Measurements from ENCODE around the gene B3GNT5.

B3GNT5 gene

DNA sequence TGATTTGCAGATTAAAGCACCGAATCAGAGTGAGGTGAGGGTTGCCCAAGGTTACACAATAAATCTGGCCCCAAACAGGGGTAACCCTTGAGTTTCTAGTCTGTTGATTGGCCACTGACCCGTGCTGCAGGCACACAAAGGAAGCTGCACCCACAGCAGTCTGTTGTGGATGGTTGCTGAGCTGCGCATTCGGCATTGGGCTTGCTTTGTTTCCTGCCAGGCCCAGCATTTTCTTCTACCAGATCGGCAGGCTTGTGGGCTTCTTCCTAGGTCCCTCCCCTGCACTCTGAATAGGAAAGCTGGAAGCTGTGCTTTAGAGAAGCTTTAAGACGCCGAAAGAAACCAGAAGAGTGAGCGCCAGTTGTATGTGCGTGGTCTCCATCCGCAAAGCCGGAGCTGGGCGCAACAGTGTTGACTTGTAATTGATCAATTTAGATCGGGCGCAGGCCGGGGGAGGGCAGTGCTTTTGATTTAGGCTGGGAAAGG is 12.1 kb downstream of the B3GNT5 start:
- Mint-ChIP-seq H3K4me1 (peaks cover 2% of the 10 kb centered on the region), H3K27ac (no peak overlapping the region), H3K36me3 (no peaks in the 10 kb centered on the region), H3K4me3 (no peak overlapping the region), H3K9me3 (no peaks in the 10 kb centered on the region), H3K27me3 (no peaks in the 10 kb centered on the region)
- CTCF ChIA-PET: interaction anchor here (0.7 to 1.9 kb wide), 4 partner anchors 10 to 143 kb away, joined by 3 to 5 read pairs (median 3); no protein-coding TSS in a partner anchor
- no peak for DNase-seq

DNA sequence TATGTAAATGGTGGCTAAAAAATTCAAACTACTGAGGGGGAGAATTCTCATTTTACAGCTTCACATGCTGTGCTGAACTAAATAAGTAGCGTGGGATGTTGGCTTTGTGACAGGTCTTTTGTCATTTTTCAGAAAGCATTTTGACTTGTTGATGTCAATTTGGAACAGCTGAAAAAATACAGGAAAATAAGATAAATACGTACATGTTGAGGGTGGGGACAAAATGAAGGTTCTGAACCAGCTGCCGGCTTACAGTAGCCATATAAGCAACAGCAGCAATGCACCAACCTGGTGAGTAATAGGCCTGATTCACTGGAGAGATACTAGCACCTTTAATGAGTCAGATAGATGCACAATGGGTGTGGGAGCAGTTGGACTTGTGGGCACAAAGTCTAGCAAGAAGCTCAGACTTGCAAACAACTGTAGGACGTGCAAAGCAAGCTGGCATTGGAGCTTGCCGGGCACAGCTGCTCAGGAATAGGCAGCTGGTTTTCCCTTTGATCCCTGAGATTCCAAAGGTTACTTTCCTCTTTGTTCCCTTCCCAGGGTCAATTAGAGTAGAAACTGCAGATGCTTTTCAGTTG is 12.9 kb downstream of the B3GNT5 start:
- H3K4me1 Mint-ChIP-seq: peaks cover 2% of the 10 kb centered on the region

DNA sequence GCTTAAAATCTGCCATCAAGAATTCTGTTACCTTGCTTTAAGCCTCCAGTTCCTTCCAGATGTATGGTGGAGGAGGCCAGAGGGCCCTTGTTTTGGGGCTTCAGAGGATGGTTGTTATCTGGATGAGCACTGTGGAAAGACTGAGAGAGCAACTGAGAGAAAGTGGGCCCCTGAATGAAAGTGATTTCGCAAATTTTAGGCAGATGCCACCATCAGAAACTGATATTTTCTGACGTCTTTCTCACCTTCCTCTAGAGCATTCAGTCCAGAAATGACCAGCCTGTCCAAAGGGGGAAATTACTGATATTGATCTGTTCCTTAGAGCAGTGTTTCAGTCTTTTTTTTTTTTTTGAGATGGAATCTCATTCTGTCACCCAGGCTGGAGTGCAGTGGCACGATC is 13.4 kb downstream of the B3GNT5 start:
- CTCF ChIA-PET: interaction anchor here (1.3 to 1.4 kb wide), 2 partner anchors 9 to 12 kb away, joined by 3 read pairs; no protein-coding TSS in a partner anchor
- no peaks in the 10 kb centered on the region for H3K9me3 Mint-ChIP-seq
- H3K4me1 Mint-ChIP-seq: peaks cover 2% of the 10 kb centered on the region
- no peaks in the 10 kb centered on the region for H3K27me3 Mint-ChIP-seq
- H3K4me3 Mint-ChIP-seq: no peak overlapping the region
- DNase-seq: no peak
- H3K27ac Mint-ChIP-seq: no peak overlapping the region
- H3K36me3 Mint-ChIP-seq: no peaks in the 10 kb centered on the region

More for the DNA sequence above, 12.9 kb downstream of the B3GNT5 start:
- no peak for DNase-seq
- Mint-ChIP-seq H3K27ac (no peak overlapping the region), H3K36me3 (no peaks in the 10 kb centered on the region), H3K27me3 (no peaks in the 10 kb centered on the region), H3K9me3 (no peaks in the 10 kb centered on the region), H3K4me3 (no peak overlapping the region)
- CTCF ChIA-PET: interaction anchor here (0.7 to 1.9 kb wide), 4 partner anchors 9 to 143 kb away, joined by 3 to 5 read pairs (median 3); no protein-coding TSS in a partner anchor

DNA sequence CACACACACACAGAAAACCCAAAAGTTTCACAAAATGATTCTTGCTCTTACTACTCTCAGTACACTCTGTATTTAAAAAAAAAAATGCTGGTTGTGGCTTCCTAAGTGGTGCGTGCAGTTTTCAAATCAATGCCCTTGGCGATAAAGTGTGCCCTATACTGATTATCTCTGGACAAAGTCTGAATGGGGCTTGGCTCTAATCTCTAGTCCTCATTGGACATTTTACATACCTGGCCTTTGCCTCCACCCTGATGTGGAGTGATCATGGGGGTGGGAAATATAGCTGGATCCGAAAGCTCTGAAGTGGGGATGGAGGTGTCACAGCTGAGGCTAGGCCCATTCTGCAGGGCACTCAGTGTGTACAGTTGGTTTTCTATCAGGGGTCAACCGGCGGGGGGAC is 14.1 kb downstream of the B3GNT5 start:
- Mint-ChIP-seq H3K27ac (no peak overlapping the region), H3K4me3 (no peak overlapping the region), H3K27me3 (no peaks in the 10 kb centered on the region), H3K4me1 (peaks cover 2% of the 10 kb centered on the region), H3K36me3 (no peaks in the 10 kb centered on the region), H3K9me3 (no peaks in the 10 kb centered on the region)
- CTCF ChIA-PET: no interaction called here
- DNase-seq: no peak

DNA sequence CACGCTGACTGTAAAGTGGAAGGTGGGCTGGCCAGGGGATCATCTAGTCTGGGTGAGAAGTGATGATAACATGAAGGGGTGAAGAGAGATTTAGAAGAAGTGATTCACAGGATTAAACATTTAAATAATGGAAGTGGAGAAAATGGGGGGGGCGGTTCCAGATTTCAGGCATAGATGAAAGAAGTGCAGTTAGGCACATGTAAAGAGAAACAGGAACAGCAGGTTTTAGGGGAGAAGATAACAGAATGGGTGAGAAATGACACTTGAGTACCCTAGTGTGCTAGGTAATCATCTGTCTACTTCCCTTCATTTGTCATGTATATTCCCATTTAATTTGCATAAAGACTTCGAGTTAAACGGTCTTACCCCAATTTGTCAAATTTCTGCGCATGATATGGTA is 15.3 kb downstream of the B3GNT5 start:
- no peaks in the 10 kb centered on the region for H3K27me3 Mint-ChIP-seq
- H3K27ac Mint-ChIP-seq: no peak overlapping the region
- H3K36me3 Mint-ChIP-seq: no peaks in the 10 kb centered on the region
- DNase-seq: no peak
- H3K9me3 Mint-ChIP-seq: no peaks in the 10 kb centered on the region
- CTCF ChIA-PET: no interaction called here
- H3K4me3 Mint-ChIP-seq: no peak overlapping the region
- peaks cover 5% of the 10 kb centered on the region for H3K4me1 Mint-ChIP-seq

DNA sequence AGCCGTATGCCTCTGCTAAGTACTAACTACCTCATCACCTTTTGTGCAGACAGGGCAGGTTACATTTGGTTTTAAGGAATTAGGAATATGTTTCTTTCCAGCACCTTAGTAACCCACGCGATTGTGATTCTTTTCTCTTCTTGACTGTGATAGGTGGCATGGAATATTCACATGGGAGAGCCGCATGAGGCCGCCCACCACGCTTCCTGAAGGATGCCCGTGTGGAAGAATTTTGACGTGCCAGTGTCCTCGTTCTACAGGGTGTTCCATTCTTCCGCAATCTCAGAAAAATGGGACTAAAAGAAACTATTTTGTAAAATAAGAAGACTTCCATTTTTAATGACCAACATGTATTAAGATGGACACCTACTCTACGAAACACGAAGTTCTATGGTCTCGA is 16.3 kb downstream of the B3GNT5 start:
- H3K4me1 Mint-ChIP-seq: peaks cover 5% of the 10 kb centered on the region
- no peak overlapping the region for H3K4me3 Mint-ChIP-seq
- H3K27ac Mint-ChIP-seq: no peak overlapping the region
- no peak for DNase-seq
- H3K9me3 Mint-ChIP-seq: no peaks in the 10 kb centered on the region
- CTCF ChIA-PET: no interaction called here
- H3K27me3 Mint-ChIP-seq: no peaks in the 10 kb centered on the region
- H3K36me3 Mint-ChIP-seq: no peaks in the 10 kb centered on the region

DNA sequence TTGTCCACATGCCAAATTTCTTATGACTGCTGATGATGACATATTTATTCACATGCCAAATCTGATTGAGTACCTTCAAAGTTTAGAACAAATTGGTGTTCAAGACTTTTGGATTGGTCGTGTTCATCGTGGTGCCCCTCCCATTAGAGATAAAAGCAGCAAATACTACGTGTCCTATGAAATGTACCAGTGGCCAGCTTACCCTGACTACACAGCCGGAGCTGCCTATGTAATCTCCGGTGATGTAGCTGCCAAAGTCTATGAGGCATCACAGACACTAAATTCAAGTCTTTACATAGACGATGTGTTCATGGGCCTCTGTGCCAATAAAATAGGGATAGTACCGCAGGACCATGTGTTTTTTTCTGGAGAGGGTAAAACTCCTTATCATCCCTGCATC is 17.3 kb downstream of the B3GNT5 start:
- CTCF ChIA-PET: no interaction called here
- no peak for DNase-seq
- Mint-ChIP-seq H3K36me3 (no peaks in the 10 kb centered on the region), H3K9me3 (no peaks in the 10 kb centered on the region), H3K27me3 (no peaks in the 10 kb centered on the region), H3K4me1 (peaks cover 5% of the 10 kb centered on the region), H3K27ac (no peak overlapping the region), H3K4me3 (no peak overlapping the region)

DNA sequence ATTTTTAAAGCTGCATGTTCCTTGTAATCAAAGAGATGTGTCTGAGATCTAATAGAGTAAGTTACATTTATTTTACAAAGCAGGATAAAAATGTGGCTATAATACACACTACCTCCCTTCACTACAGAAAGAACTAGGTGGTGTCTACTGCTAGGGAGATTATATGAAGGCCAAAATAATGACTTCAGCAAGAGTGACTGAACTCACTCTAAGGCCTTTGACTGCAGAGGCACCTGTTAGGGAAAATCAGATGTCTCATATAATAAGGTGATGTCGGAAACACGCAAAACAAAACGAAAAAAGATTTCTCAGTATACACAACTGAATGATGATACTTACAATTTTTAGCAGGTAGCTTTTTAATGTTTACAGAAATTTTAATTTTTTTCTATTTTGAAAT is 19.1 kb downstream of the B3GNT5 start:
- Mint-ChIP-seq H3K27me3 (no peaks in the 10 kb centered on the region), H3K27ac (no peak overlapping the region), H3K4me3 (no peak overlapping the region), H3K4me1 (peaks cover 3% of the 10 kb centered on the region), H3K36me3 (no peaks in the 10 kb centered on the region), H3K9me3 (no peaks in the 10 kb centered on the region)
- CTCF ChIA-PET: no interaction called here
- no peak for DNase-seq

DNA sequence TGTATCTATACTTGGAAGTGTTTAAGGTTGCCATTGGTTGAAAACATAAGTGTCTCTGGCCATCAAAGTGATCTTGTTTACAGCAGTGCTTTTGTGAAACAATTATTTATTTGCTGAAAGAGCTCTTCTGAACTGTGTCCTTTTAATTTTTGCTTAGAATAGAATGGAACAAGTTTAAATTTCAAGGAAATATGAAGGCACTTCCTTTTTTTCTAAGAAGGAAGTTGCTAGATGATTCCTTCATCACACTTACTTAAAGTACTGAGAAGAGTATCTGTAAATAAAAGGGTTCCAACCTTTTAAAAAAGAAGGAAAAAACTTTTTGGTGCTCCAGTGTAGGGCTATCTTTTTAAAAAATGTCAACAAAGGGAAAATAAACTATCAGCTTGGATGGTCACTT is 19.7 kb downstream of the B3GNT5 start:
- Mint-ChIP-seq H3K4me3 (no peak overlapping the region), H3K36me3 (no peaks in the 10 kb centered on the region), H3K27ac (no peak overlapping the region), H3K9me3 (no peaks in the 10 kb centered on the region), H3K4me1 (peaks cover 3% of the 10 kb centered on the region), H3K27me3 (no peaks in the 10 kb centered on the region)
- DNase-seq: no peak
- CTCF ChIA-PET: no interaction called here

DNA sequence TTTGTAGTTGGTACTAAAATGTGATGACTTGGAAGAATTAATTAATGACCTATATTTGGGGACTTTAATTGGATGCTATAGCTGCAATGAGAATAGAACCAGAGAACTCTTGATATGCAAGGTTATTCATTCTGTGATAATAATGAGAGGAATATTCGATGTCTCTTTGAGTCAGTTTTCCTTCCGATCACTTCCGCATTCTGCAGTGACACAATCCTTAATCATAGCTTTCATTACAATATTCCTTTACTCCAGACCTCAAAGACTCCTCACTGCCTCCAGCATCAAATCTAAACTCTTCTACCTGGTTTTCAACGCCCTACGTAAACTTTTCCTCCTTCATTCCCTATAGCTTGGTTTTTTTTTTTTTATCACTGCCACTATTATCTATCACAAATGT is 21.6 kb downstream of the B3GNT5 start:
- H3K27ac Mint-ChIP-seq: no peak overlapping the region
- no peaks in the 10 kb centered on the region for H3K36me3 Mint-ChIP-seq
- DNase-seq: no peak
- H3K4me3 Mint-ChIP-seq: no peak overlapping the region
- peaks cover 3% of the 10 kb centered on the region for H3K4me1 Mint-ChIP-seq
- CTCF ChIA-PET: interaction anchor here (1.5 kb wide), 1 partner anchor 108 kb away, joined by 4 read pairs; no protein-coding TSS in a partner anchor
- H3K9me3 Mint-ChIP-seq: no peaks in the 10 kb centered on the region
- H3K27me3 Mint-ChIP-seq: no peaks in the 10 kb centered on the region

DNA sequence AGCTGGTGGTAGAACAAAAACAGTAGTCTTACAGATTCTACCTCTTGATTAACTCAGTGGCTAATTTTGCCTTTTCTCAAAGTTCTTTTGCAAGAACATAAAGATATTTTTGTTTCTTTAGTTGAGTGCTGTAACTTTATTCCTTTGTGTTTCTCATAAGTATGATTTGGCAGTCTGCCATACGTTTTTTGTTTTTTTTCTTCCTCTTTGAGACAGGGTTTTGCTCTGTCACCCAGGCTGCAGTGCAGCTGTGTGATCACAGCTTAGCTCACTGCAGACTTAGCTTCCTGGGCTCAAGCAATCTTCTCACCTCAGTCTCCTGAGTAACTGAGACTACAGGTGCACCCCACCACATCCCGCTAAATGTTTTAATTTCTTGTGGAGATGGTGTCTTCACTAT is 22.4 kb downstream of the B3GNT5 start:
- Mint-ChIP-seq H3K27me3 (no peaks in the 10 kb centered on the region), H3K36me3 (no peaks in the 10 kb centered on the region), H3K9me3 (no peaks in the 10 kb centered on the region), H3K4me1 (peaks cover 3% of the 10 kb centered on the region), H3K27ac (no peak overlapping the region), H3K4me3 (no peak overlapping the region)
- DNase-seq: no peak
- CTCF ChIA-PET: interaction anchor here (0.8 to 1.5 kb wide), 2 partner anchors 10 to 107 kb away, joined by 3 to 4 read pairs; no protein-coding TSS in a partner anchor

DNA sequence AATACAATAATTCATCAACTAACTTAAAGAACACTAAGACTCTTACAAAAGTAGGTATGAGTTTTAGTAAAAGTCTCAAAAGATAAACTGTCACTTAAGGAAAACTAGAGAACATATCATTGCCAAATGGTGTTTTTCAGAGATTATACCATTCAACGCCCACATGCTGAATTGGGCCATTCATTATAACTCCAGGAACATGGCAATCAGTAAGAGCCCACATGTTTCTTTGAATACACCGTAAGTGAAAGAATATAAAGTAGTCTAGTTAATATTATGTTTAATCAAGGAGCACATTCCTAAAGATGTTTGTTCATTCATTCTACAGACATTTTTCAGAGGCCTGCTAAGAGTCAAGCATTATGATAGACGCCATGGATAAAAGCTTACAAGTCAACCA is 22.9 kb downstream of the B3GNT5 start:
- CTCF ChIA-PET: interaction anchor here (1.5 kb wide), 1 partner anchor 107 kb away, joined by 4 read pairs; no protein-coding TSS in a partner anchor
- Mint-ChIP-seq H3K27me3 (no peaks in the 10 kb centered on the region), H3K4me1 (peaks cover 3% of the 10 kb centered on the region)

DNA sequence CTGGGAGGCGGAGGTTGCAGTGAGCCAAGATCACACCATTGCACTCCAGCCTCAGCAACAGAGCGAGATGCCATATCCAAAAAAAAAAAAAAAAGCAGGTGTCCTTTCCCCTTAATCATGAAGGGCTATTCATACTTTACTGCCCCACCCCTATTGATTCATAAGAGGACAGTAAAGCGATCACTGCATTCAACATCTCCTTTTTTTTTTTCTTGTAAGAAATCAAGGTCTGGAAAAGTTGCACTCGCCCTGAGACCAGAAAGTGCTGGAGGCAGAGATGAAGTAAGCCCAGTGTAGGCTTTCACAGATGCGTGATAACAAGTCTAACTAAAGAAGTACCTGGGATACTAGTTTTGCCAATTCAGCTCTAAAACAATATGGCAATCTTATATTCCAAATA is 24.2 kb downstream of the B3GNT5 start:
- no peaks in the 10 kb centered on the region for H3K36me3 Mint-ChIP-seq
- no peak overlapping the region for H3K27ac Mint-ChIP-seq
- H3K27me3 Mint-ChIP-seq: no peaks in the 10 kb centered on the region
- H3K4me3 Mint-ChIP-seq: no peak overlapping the region
- CTCF ChIA-PET: no interaction called here
- no peaks in the 10 kb centered on the region for H3K9me3 Mint-ChIP-seq
- H3K4me1 Mint-ChIP-seq: peaks cover 3% of the 10 kb centered on the region
- no peak for DNase-seq

More for the DNA sequence above, 22.9 kb downstream of the B3GNT5 start:
- DNase-seq: no peak
- H3K36me3 Mint-ChIP-seq: no peaks in the 10 kb centered on the region
- no peaks in the 10 kb centered on the region for H3K9me3 Mint-ChIP-seq
- H3K27ac Mint-ChIP-seq: no peak overlapping the region
- no peak overlapping the region for H3K4me3 Mint-ChIP-seq

DNA sequence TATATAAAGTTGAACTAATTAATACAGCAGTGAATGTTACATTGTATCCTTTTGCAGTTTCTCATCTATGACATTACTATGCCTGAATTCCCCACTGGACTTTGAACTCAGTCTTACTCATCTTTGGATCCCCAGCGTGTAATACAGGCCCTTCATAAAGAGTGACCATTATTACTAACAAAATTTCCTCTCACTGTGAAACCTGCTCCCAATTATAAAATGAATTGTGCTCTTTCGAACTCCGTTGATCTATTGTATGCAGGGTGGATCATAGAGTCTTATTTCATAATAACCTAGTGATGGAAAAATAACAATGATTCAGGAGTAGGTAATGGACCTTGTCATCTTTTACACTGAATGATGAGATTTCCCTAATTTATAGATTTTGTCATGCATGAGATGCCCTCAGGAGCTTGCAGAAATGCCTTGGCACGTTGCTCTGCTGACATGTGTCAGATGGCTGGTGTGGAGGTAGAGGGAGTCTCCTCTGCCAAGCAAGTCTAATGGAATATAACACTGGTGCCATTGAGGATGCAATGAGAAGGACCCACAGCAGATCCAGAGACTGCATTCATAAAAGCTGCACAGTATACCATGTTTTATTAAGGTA is 25.5 kb downstream of the B3GNT5 start:
- no peaks in the 10 kb centered on the region for H3K4me1 Mint-ChIP-seq
- no peaks in the 10 kb centered on the region for H3K27me3 Mint-ChIP-seq
- DNase-seq: no peak
- H3K9me3 Mint-ChIP-seq: no peaks in the 10 kb centered on the region
- no peak overlapping the region for H3K27ac Mint-ChIP-seq
- no peak overlapping the region for H3K4me3 Mint-ChIP-seq
- CTCF ChIA-PET: no interaction called here
- no peaks in the 10 kb centered on the region for H3K36me3 Mint-ChIP-seq

DNA sequence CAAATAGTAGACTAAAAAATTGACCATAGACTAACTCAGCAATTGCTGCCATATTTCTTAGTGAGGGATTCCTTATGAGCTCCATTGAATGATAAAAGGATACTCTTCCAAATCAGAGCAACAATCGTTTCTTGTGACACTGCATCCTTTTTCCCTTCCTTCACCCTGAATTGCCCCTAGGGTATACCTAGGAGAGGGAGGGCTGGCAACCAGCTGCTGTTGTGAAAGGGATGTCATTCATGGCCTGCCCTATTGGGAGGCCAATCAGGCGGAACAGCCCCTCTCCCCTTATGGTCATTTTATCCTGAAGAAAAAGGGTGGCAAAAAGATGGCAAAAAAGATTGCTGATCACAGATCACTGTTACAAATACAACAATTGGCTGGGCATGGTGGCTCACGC is 26.3 kb downstream of the B3GNT5 start:
- CTCF ChIA-PET: no interaction called here
- DNase-seq: no peak

More for the DNA sequence above, 26.3 kb downstream of the B3GNT5 start:
- no peaks in the 10 kb centered on the region for H3K36me3 Mint-ChIP-seq
- H3K27ac Mint-ChIP-seq: no peak overlapping the region
- peaks cover 4% of the 10 kb centered on the region for H3K4me1 Mint-ChIP-seq
- no peaks in the 10 kb centered on the region for H3K27me3 Mint-ChIP-seq
- no peak overlapping the region for H3K4me3 Mint-ChIP-seq
- H3K9me3 Mint-ChIP-seq: no peaks in the 10 kb centered on the region
